H9 (cell line): ENCODE data around the gene CHCHD3. TPM values are rescaled to one million over a fixed set of nuclear protein-coding genes. Genes with fewer than 3 reads are reported as not detected.

Experiments used
- DNase-seq: peaks from one replicate; pipeline ENCODE4 v3.0.0-alpha.2; 2017
- H2AFZ ChIP-seq: one replicate; pipeline ENCODE4 v1.6.1; 2013; ENCODE audit warnings: mild to moderate bottlenecking, low read length, control low read depth, moderate library complexity
- H2AK5ac ChIP-seq: 2 replicates; pipeline ENCODE4 v1.6.1; 2013; ENCODE audit warnings: low read length, control low read depth, mixed read lengths; ENCODE audit not compliant: insufficient read length
- H2BK120ac ChIP-seq: one replicate; pipeline ENCODE4 v1.6.1; 2013; ENCODE audit warnings: low read depth, mild to moderate bottlenecking, low read length, control low read depth, inconsistent platforms; ENCODE audit not compliant: poor library complexity, severe bottlenecking
- H2BK12ac ChIP-seq: 2 replicates; pipeline ENCODE4 v1.6.1; 2013; ENCODE audit warnings: low read length, control low read depth, mixed read lengths, low read depth; ENCODE audit not compliant: insufficient read length
- H2BK15ac ChIP-seq: 2 replicates; pipeline ENCODE4 v1.6.1; 2013; ENCODE audit warnings: low read depth, low read length, control low read depth
- H2BK20ac ChIP-seq: one replicate; pipeline ENCODE4 v1.6.1; 2013; ENCODE audit warnings: low read depth, mild to moderate bottlenecking, low read length, control low read depth, inconsistent platforms; ENCODE audit not compliant: poor library complexity, severe bottlenecking
- H2BK5ac ChIP-seq: 2 replicates; pipeline ENCODE4 v1.6.1; 2013; ENCODE audit warnings: low read length, control low read depth, mixed read lengths; ENCODE audit not compliant: insufficient read length
- H3K14ac ChIP-seq: 2 replicates; pipeline ENCODE4 v1.6.1; 2013; ENCODE audit warnings: low read length, control low read depth; ENCODE audit not compliant: insufficient read depth
- H3K18ac ChIP-seq: 2 replicates; pipeline ENCODE4 v1.6.1; 2013; ENCODE audit warnings: low read depth, mild to moderate bottlenecking, mixed read lengths, low read length, control low read depth; ENCODE audit not compliant: insufficient read length
- H3K23ac ChIP-seq: 2 replicates; pipeline ENCODE4 v1.6.1; 2013; ENCODE audit warnings: low read length, control low read depth, mixed read lengths, low read depth; ENCODE audit not compliant: insufficient read length
- H3K23me2 ChIP-seq: 2 replicates; pipeline ENCODE4 v1.6.1; 2013; ENCODE audit warnings: low read depth, mild to moderate bottlenecking, mixed read lengths, low read length, control low read depth; ENCODE audit not compliant: insufficient read length, poor library complexity, severe bottlenecking
- H3K27ac ChIP-seq: 2 replicates; pipeline ENCODE4 v1.5.1; 2013; ENCODE audit warnings: low read length, control low read depth, mixed read lengths, low read depth; ENCODE audit not compliant: insufficient read length
- H3K27me3 ChIP-seq: 2 replicates; pipeline ENCODE4 v1.6.1; 2013; ENCODE audit warnings: low read length, control low read depth, inconsistent platforms; ENCODE audit not compliant: insufficient read depth
- H3K4ac ChIP-seq: 2 replicates; pipeline ENCODE4 v1.6.1; 2013; ENCODE audit warnings: low read depth, mild to moderate bottlenecking, control low read depth, inconsistent platforms, low read length, moderate library complexity
- H3K4me1 ChIP-seq: 2 replicates; pipeline ENCODE4 v1.6.1; 2013; ENCODE audit warnings: low read length, control low read depth, inconsistent platforms; ENCODE audit not compliant: insufficient read depth
- H3K4me2 ChIP-seq: 2 replicates; pipeline ENCODE4 v1.6.1; 2013; ENCODE audit warnings: low read length, control low read depth, mixed read lengths; ENCODE audit not compliant: insufficient read length, insufficient read depth
- H3K56ac ChIP-seq: 2 replicates; pipeline ENCODE4 v1.6.1; 2013; ENCODE audit warnings: low read depth, mild to moderate bottlenecking, mixed read lengths, low read length, control low read depth; ENCODE audit not compliant: insufficient read length
- H3K79me1 ChIP-seq: 2 replicates; pipeline ENCODE4 v1.6.1; 2013; ENCODE audit warnings: low read depth, mild to moderate bottlenecking, moderate library complexity, low read length, control low read depth, inconsistent platforms; ENCODE audit not compliant: insufficient read depth, poor library complexity, severe bottlenecking
- H3K79me2 ChIP-seq: 2 replicates; pipeline ENCODE4 v1.6.1; 2013; ENCODE audit warnings: low read length, control low read depth, inconsistent platforms; ENCODE audit not compliant: insufficient read depth
- H3K9ac ChIP-seq: 2 replicates; pipeline ENCODE4 v1.6.1; 2013; ENCODE audit warnings: low read length, control low read depth, mixed read lengths; ENCODE audit not compliant: insufficient read length; ENCODE audit errors: extremely low read depth
- H3K9me3 ChIP-seq: one replicate; pipeline ENCODE4 v1.6.1; 2013; ENCODE audit warnings: low read depth, low read length, inconsistent platforms; ENCODE audit not compliant: control insufficient read depth
- H3T11ph ChIP-seq: one replicate; pipeline ENCODE4 v1.6.1; 2013; ENCODE audit warnings: mild to moderate bottlenecking, low read length, control low read depth, inconsistent platforms
- H4K20me1 ChIP-seq: one replicate; pipeline ENCODE4 v1.6.1; 2013; ENCODE audit not compliant: control insufficient read depth, insufficient read length, insufficient read depth
- H4K5ac ChIP-seq: 2 replicates; pipeline ENCODE4 v1.6.1; 2013; ENCODE audit warnings: low read depth, mild to moderate bottlenecking, mixed read lengths, low read length, control low read depth; ENCODE audit not compliant: insufficient read length
- H4K8ac ChIP-seq: replicated peaks from 2 replicates; pipeline ENCODE4 v1.6.1; 2013; ENCODE audit warnings: low read length, control low read depth, mixed read lengths, low read depth; ENCODE audit not compliant: insufficient read length
- H4K91ac ChIP-seq: 2 replicates; pipeline ENCODE4 v1.6.1; 2013; ENCODE audit warnings: low read depth, mild to moderate bottlenecking, moderate library complexity, mixed read lengths, low read length, control low read depth; ENCODE audit not compliant: insufficient read length
- H3K27ac Mint-ChIP-seq, 3 experiments: 2 replicates in 2 of 3; 3 replicates in 1 of 3; pipeline ENCODE4 v1.8.0; 2020 to 2021; ENCODE audit warnings: mixed read lengths in 3 of 3, mild to moderate bottlenecking in 1 of 3, moderate library complexity in 1 of 3
- H3K27me3 Mint-ChIP-seq: 2 replicates; pipeline ENCODE4 v1.8.0; 2021; ENCODE audit warnings: low read depth, mild to moderate bottlenecking, moderate library complexity, mixed read lengths
- H3K36me3 Mint-ChIP-seq, 3 experiments: 2 replicates in 2 of 3; 3 replicates in 1 of 3; pipeline ENCODE4 v1.8.0; 2020 to 2021; ENCODE audit warnings: low read depth in 3 of 3, mixed read lengths in 3 of 3; ENCODE audit not compliant: insufficient read depth in 1 of 3
- H3K4me1 Mint-ChIP-seq, 2 experiments: 2 replicates each; pipeline ENCODE4 v1.8.0; 2020; ENCODE audit warnings: mixed read lengths in 2 of 2
- H3K4me3 Mint-ChIP-seq, 2 experiments: 2 replicates in 1 of 2; 3 replicates in 1 of 2; pipeline ENCODE4 v1.8.0; 2020 to 2021; ENCODE audit warnings: mild to moderate bottlenecking in 2 of 2, mixed read lengths in 2 of 2, moderate library complexity in 1 of 2
- H3K9me3 Mint-ChIP-seq, 2 experiments: 2 replicates in 1 of 2; 3 replicates in 1 of 2; pipeline ENCODE4 v1.8.0; 2020; ENCODE audit warnings: mild to moderate bottlenecking in 2 of 2, mixed read lengths in 2 of 2, moderate library complexity in 1 of 2
- WGBS: extraction: QIAGEN DNeasy Blood & Tissue Kit; methylation state at CpG from one replicate; pipeline ENCODE4 v1.1.7; 2013; ENCODE audit warnings: missing lambda C conversion rate, low lambda C conversion rate, mixed read lengths; ENCODE audit not compliant: insufficient read length; ENCODE audit errors: extremely low coverage; 5-methylcytosine and 5-hydroxymethylcytosine counted together
- total RNA-seq: library from RNA; stranded (reverse); gene quantifications from 2 replicates; pipeline ENCODE4 v1.2.1, GENCODE V29; 2021
- TF ChIP-seq, protein P1 (sequence below): fragments of 200-600 bp; sonication (generic); conservative IDR thresholded peaks from 3 replicates; pipeline ENCODE4 v1.8.0; 2021; ENCODE audit warnings: antibody characterized with exemption, mild to moderate bottlenecking

The CHCHD3 gene
- total RNA-seq, 1 experiment from 2014 or later = 104 TPM

DNA sequence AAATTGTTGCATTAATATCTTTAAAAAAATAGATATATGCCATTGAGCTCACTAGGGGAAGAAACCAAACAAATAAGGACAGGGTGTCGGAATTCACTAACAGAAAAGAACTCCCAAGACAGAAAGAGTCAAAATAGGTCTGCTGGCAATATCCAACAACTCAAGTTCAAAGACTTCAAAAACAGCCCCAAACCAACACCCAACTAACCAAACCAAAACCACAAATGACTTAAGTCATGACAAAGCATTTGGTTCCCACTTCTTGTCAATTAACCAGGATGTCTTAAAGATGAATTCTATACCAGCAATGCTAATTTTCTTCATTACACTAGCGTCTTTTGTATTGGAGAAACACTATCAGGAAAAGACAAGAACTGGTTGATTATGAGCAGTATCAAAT lies 256.7 kb downstream of the CHCHD3 start:
- Histone ChIP-seq H3K23ac (no peak overlapping the region), H2AFZ (no peak overlapping the region), H3K4ac (no peak overlapping the region), H3K56ac (no peak overlapping the region), H2BK12ac (no peak overlapping the region), H3K79me2 (no peaks in the 10 kb centered on the region), H3K4me1 (peaks cover 4% of the 10 kb centered on the region), H2BK20ac (no peak overlapping the region), H3K18ac (no peak overlapping the region), H2BK15ac (no peak overlapping the region), H3K4me2 (no peak overlapping the region), H3K23me2 (no peaks in the 10 kb centered on the region), H3K9me3 (no peaks in the 10 kb centered on the region), H2BK120ac (no peak overlapping the region), H3T11ph (no peak overlapping the region), H3K27me3 (no peaks in the 10 kb centered on the region), H3K9ac (no peak overlapping the region), H4K8ac (no peak overlapping the region), H4K5ac (no peak overlapping the region), H2AK5ac (no peak overlapping the region), H4K91ac (no peak overlapping the region), H3K79me1 (no peaks in the 10 kb centered on the region), H3K27ac (no peak overlapping the region), H3K14ac (no peak overlapping the region), H4K20me1 (no peaks in the 10 kb centered on the region), H2BK5ac (no peak overlapping the region)
- H3K27ac Mint-ChIP-seq = no peak overlapping the region
- no peak overlapping the region for H3K4me3 Mint-ChIP-seq
- no peak for DNase-seq
- TF ChIP-seq, protein P1, sequence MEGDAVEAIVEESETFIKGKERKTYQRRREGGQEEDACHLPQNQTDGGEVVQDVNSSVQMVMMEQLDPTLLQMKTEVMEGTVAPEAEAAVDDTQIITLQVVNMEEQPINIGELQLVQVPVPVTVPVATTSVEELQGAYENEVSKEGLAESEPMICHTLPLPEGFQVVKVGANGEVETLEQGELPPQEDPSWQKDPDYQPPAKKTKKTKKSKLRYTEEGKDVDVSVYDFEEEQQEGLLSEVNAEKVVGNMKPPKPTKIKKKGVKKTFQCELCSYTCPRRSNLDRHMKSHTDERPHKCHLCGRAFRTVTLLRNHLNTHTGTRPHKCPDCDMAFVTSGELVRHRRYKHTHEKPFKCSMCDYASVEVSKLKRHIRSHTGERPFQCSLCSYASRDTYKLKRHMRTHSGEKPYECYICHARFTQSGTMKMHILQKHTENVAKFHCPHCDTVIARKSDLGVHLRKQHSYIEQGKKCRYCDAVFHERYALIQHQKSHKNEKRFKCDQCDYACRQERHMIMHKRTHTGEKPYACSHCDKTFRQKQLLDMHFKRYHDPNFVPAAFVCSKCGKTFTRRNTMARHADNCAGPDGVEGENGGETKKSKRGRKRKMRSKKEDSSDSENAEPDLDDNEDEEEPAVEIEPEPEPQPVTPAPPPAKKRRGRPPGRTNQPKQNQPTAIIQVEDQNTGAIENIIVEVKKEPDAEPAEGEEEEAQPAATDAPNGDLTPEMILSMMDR = no peak
- WGBS = no CpG with 5 or more reads among the region's 2 CpGs
- H3K4me1 Mint-ChIP-seq = peaks cover 7 to 11% of the 10 kb centered on the region in 2 experiments
- no peaks in the 10 kb centered on the region for H3K27me3 Mint-ChIP-seq
- H3K36me3 Mint-ChIP-seq = peaks cover 0 to 4% (median 3%) of the 10 kb centered on the region in 3 experiments; a peak in 1 of 7 replicates
- no peaks in the 10 kb centered on the region for H3K9me3 Mint-ChIP-seq
